Endothelial cell of umbilical vein (primary cell): ENCODE measurements around the gene C1R. TPM values are rescaled to one million over a fixed set of nuclear protein-coding genes. Genes with fewer than 3 reads are reported as not detected.

Experiments
- BruUV-seq: library from RNA; stranded (reverse); fragments of 400-500 nt; replicated peaks from 2 replicates; lab custom pipeline; 2021; lab: Mats Ljungman, UMichigan
- CTCF ChIA-PET: fragments of 300-600, 350-600 bp; sonication (Branson Sonifier 250); formaldehyde crosslinking; loops from one replicate; lab custom pipeline; 2021; ENCODE audit warnings: antibody characterized with exemption, inconsistent platforms; lab: Charles Lee
- POLR2A ChIA-PET: fragments of 300-600, 350-600 bp; sonication (Branson Sonifier 250); formaldehyde crosslinking; loops from one replicate; lab custom pipeline; 2021; ENCODE audit warnings: antibody characterized with exemption, inconsistent platforms; lab: Charles Lee
- DNase-seq: peaks from one replicate; pipeline ENCODE4 v3.0.0-alpha.2; 2011; ENCODE audit warnings: low read depth, low spot score
- FAIRE-seq: peaks from 2 replicates; lab custom pipeline; 2011; peaks lifted over from hg19 to GRCh38; lab: Jason Lieb, UNC
- H2AFZ ChIP-seq: 2 replicates; pipeline ENCODE4 v1.6.0; 2012; ENCODE audit warnings: low read depth, low read length, control low read depth, inconsistent platforms
- H3K27ac ChIP-seq: 2 replicates; pipeline ENCODE4 v1.5.1; 2011; ENCODE audit warnings: low read depth, mild to moderate bottlenecking, control low read depth, low read length, moderate library complexity; ENCODE audit not compliant: insufficient read depth
- H3K27me3 ChIP-seq, 2 experiments: 2 replicates each; pipeline versions ENCODE4 v1.6.0 to v1.6.1; 2011; ENCODE audit warnings: low read length in 2 of 2, mixed read lengths in 1 of 2; ENCODE audit not compliant: control insufficient read depth in 2 of 2, insufficient read depth in 2 of 2
- H3K36me3 ChIP-seq, 2 experiments: 2 replicates in 1 of 2; 3 replicates in 1 of 2; pipeline ENCODE4 v1.5.1; 2011; ENCODE audit warnings: low read length in 2 of 2, mild to moderate bottlenecking in 1 of 2, moderate library complexity in 1 of 2; ENCODE audit not compliant: control insufficient read depth in 2 of 2, insufficient read depth in 2 of 2; ENCODE audit errors: extremely low read depth in 1 of 2
- H3K4me1 ChIP-seq: 3 replicates; pipeline ENCODE4 v1.5.1; 2011; ENCODE audit warnings: mild to moderate bottlenecking, low read length; ENCODE audit not compliant: control insufficient read depth, insufficient read depth; ENCODE audit errors: extremely low read depth
- H3K4me2 ChIP-seq: 2 replicates; pipeline ENCODE4 v1.6.1; 2011; ENCODE audit warnings: low read length, control low read depth, mixed read lengths; ENCODE audit not compliant: insufficient read depth
- H3K4me3 ChIP-seq, 3 experiments: fragments of 200-600 bp in 1 of 3; sonication (generic), shearing (Covaris generic) in 1 of 3; replicated peaks in 1 of 3; 2 replicates each; pipeline ENCODE4 v1.5.1; 2011 to 2016; ENCODE audit warnings: control low read depth in 3 of 3, low read length in 3 of 3, mild to moderate bottlenecking in 2 of 3, inconsistent platforms in 1 of 3, low read depth in 1 of 3, moderate library complexity in 1 of 3; ENCODE audit not compliant: insufficient read depth in 1 of 3
- H3K79me2 ChIP-seq: 2 replicates; pipeline ENCODE4 v1.6.0; 2012; ENCODE audit warnings: low read length, inconsistent platforms; ENCODE audit not compliant: control insufficient read depth, insufficient read depth
- H3K9ac ChIP-seq: replicated peaks from 2 replicates; pipeline ENCODE3; 2011; ENCODE audit warnings: low read length, control low read depth; ENCODE audit not compliant: insufficient read depth; ENCODE audit errors: extremely low read depth
- H3K9me1 ChIP-seq: replicated peaks from 3 replicates; pipeline ENCODE4 v1.6.0; 2011; ENCODE audit warnings: mild to moderate bottlenecking, low read length; ENCODE audit not compliant: control insufficient read depth, insufficient read depth; ENCODE audit errors: extremely low read depth
- H3K9me3 ChIP-seq: replicated peaks from 2 replicates; pipeline ENCODE4 v1.5.1; 2012; ENCODE audit warnings: low read length, inconsistent platforms; ENCODE audit not compliant: control insufficient read depth, insufficient read depth
- H4K20me1 ChIP-seq: replicated peaks from 2 replicates; pipeline ENCODE3; 2011; ENCODE audit warnings: mild to moderate bottlenecking, low read length; ENCODE audit not compliant: control insufficient read depth, insufficient read depth; ENCODE audit errors: extremely low read depth
- CTCF ChIP-seq, 2 donors: IDR thresholded peaks; 1 replicate in 1 of 2; 2 replicates in 1 of 2; pipeline ENCODE4 v1.5.1; 2011; ENCODE audit warnings: low read length in 2 of 2, mild to moderate bottlenecking in 2 of 2, moderate library complexity in 2 of 2, control low read depth in 1 of 2, inconsistent platforms in 1 of 2, low read depth in 1 of 2; ENCODE audit not compliant: insufficient read depth in 1 of 2; ENCODE audit errors: extremely low read depth in 1 of 2
- EZH2 ChIP-seq: IDR thresholded peaks from 2 replicates; pipeline ENCODE4 v1.6.1; 2012; ENCODE audit warnings: borderline replicate concordance, low read depth, mild to moderate bottlenecking, moderate library complexity, low read length, inconsistent platforms; ENCODE audit not compliant: severe bottlenecking
- FOS ChIP-seq: IDR thresholded peaks from 2 replicates; pipeline ENCODE4 v1.6.1; 2011; ENCODE audit warnings: mild to moderate bottlenecking, low read length, moderate library complexity, borderline replicate concordance; ENCODE audit not compliant: insufficient read depth
- GATA2 ChIP-seq: IDR thresholded peaks from 2 replicates; pipeline ENCODE4 v1.7.0; 2011; ENCODE audit warnings: low read depth, mild to moderate bottlenecking, moderate library complexity, mixed read lengths, low read length; ENCODE audit not compliant: insufficient read length, insufficient read depth
- JUN ChIP-seq: IDR thresholded peaks from 2 replicates; pipeline ENCODE4 v1.6.1; 2011; ENCODE audit warnings: borderline replicate concordance, low read depth; ENCODE audit not compliant: insufficient read length, insufficient read depth
- MAX ChIP-seq: IDR thresholded peaks from 2 replicates; pipeline ENCODE4 v1.6.1; 2011; ENCODE audit not compliant: insufficient read depth, insufficient read length
- MYC ChIP-seq: IDR thresholded peaks from one replicate; pipeline ENCODE4 v1.6.1; 2011; ENCODE audit warnings: mild to moderate bottlenecking, low read depth, low read length
- POLR2A ChIP-seq: IDR thresholded peaks from 2 replicates; pipeline ENCODE4 v1.6.1; 2012; ENCODE audit warnings: low read depth, mild to moderate bottlenecking, control low read depth, low read length
- POLR2AphosphoS5 ChIP-seq: IDR thresholded peaks from 2 replicates; pipeline ENCODE4 v1.6.1; 2012; ENCODE audit warnings: low read depth, mild to moderate bottlenecking, control low read depth, low read length, moderate library complexity; ENCODE audit not compliant: insufficient read depth
- dilution Hi-C: fragments of 300-500 bp; cut with MboI; formaldehyde crosslinking; loops from one replicate; pipeline ENCODE4 v1.15.0; 2019; ENCODE audit warnings: low sequenced_read_pairs; ENCODE audit not compliant: extremely low pct_ligation_motif_present
- intact Hi-C: fragments of 100-400 bp; cut with micrococcal nuclease; formaldehyde crosslinking; loops from one replicate; pipeline ENCODE4 v1.10.0; 2022
- polyA plus RNA-seq, 4 experiments: library from polyadenylated mRNA; depleted of rRNA in 3 of 4; stranded (reverse) in 3 of 4; unstranded in 1 of 4; fragments of >200 nt; gene quantifications; 2 replicates each; pipeline versions ENCODE4 v1.2.1 to v1.2.3, GENCODE V29; 2011 to 2012; ENCODE audit warnings: missing spikeins in 1 of 4
- total RNA-seq: library from RNA; stranded (reverse); gene quantifications from 2 replicates; pipeline ENCODE4 v1.2.3, GENCODE V29; 2021

Gene C1R
- total and polyA plus RNA-seq, 2 donors (not counting 3 experiments of a cell fraction or from before 2014, with no cell fraction given), result 3.6 to 5.8 TPM

- intact Hi-C loops, result no loop called here
- TF ChIP-seq MAX (no peak), MYC (no peak), CTCF (IDR thresholded peaks at IDR 0.05; ENCODE audit: extremely low read depth in 1 of 2, insufficient read depth in 1 of 2, low read depth in 1 of 2, low read length in 2 of 2) (no peak), POLR2A (no peak), FOS (no peak), POLR2AphosphoS5 (no peak), GATA2 (no peak), EZH2 (no peak), JUN (no peak)
These were observed 44.4 kb upstream of the C1R start for GRCh38 chr12:7136676-7137075.

More at GRCh38 chr12:7136676-7137075, 44.4 kb upstream of the C1R start:
- no peak overlapping the region for H3K4me2 ChIP-seq
- H2AFZ ChIP-seq, result no peak overlapping the region
- BruUV-seq, result no TSS peak
- CTCF ChIA-PET, result interaction anchor here (1.4 kb wide), 1 partner anchor 9 kb away, joined by 4 read pairs; no protein-coding TSS in a partner anchor
- no peaks in the 10 kb centered on the region for H3K79me2 ChIP-seq
- no peaks in the 10 kb centered on the region for H3K9me1 ChIP-seq
- no peak overlapping the region for H3K27ac ChIP-seq
- DNase-seq (no peak), FAIRE-seq (no peak)
- H3K9me3 ChIP-seq, result no peaks in the 10 kb centered on the region
- H3K36me3 ChIP-seq, result peaks cover 7 to 11% of the 10 kb centered on the region in 2 experiments
- H3K27me3 ChIP-seq, result no peaks in the 10 kb centered on the region
- H3K9ac ChIP-seq, result no peak overlapping the region
- no peaks in the 10 kb centered on the region for H3K4me1 ChIP-seq
- POLR2A ChIA-PET, result no interaction called here
- H3K4me3 ChIP-seq, result no peak overlapping the region
- dilution Hi-C loops, result no loop called here
- H4K20me1 ChIP-seq, result no peaks in the 10 kb centered on the region
